Activated B cell treated with CpG ODN at 0.5 μM for 24 hours (primary cell): ENCODE results near the gene RAB17. TPM values are rescaled to one million over a fixed set of nuclear protein-coding genes. Genes with fewer than 3 reads are reported as not detected.

Experiments used
- ATAC-seq: fragments of 200-7000 bp; cut with Tn5 transposase; one replicate; pipeline ENCODE4 v1.10.0; 2021; ENCODE audit warnings: low read depth, mild to moderate bottlenecking, moderate library complexity
- CTCF ChIA-PET: fragments of 350-600 bp; sonication (Branson Sonifier 250); formaldehyde crosslinking; loops from one replicate; lab custom pipeline; 2021; ENCODE audit warnings: antibody characterized with exemption; lab: Charles Lee
- POLR2A ChIA-PET: fragments of 350-600 bp; sonication (Branson Sonifier 250); formaldehyde crosslinking; loops from one replicate; lab custom pipeline; 2021; ENCODE audit warnings: antibody characterized with exemption; lab: Charles Lee
- DNase-seq: peaks from one replicate; pipeline ENCODE4 v3.0.0; 2022
- H3K27ac Mint-ChIP-seq: one replicate; pipeline ENCODE4 v1.8.0; 2020; ENCODE audit warnings: mixed read lengths
- H3K27me3 Mint-ChIP-seq: one replicate; pipeline ENCODE4 v1.8.0; 2021; ENCODE audit warnings: mixed read lengths
- H3K36me3 Mint-ChIP-seq: one replicate; pipeline ENCODE4 v1.8.0; 2021; ENCODE audit warnings: low read depth, mixed read lengths
- H3K4me1 Mint-ChIP-seq: one replicate; pipeline ENCODE4 v1.8.0; 2021; ENCODE audit warnings: mixed read lengths
- H3K4me3 Mint-ChIP-seq: one replicate; pipeline ENCODE4 v1.8.0; 2020; ENCODE audit warnings: mild to moderate bottlenecking, mixed read lengths
- H3K9me3 Mint-ChIP-seq: one replicate; pipeline ENCODE4 v1.8.0; 2020; ENCODE audit warnings: mixed read lengths
- intact Hi-C: fragments of 100-400 bp; cut with micrococcal nuclease; formaldehyde crosslinking; loops from one replicate; pipeline ENCODE4 v1.15.1; 2024
- total RNA-seq: library from RNA; stranded (reverse); gene quantifications from 2 replicates; pipeline ENCODE4 v1.2.3, GENCODE V29; 2022
- TF ChIP-seq, protein P1 (sequence below): fragments of 200-600 bp; IDR thresholded peaks from one replicate; pipeline ENCODE4 v1.8.0; 2022; ENCODE audit warnings: antibody characterized with exemption, mild to moderate bottlenecking

Gene RAB17
- total RNA-seq, 1 donor from 2014 or later = not detected

GRCh38 chr2:237564526-237565131, 25.9 kb downstream of the RAB17 start:
- Mint-ChIP-seq H3K36me3 (no peaks in the 10 kb centered on the region), H3K4me1 (no peaks in the 10 kb centered on the region), H3K27me3 (peaks cover 14% of the 10 kb centered on the region), H3K27ac (no peak overlapping the region), H3K9me3 (peaks cover 3% of the 10 kb centered on the region), H3K4me3 (no peak overlapping the region)
- intact Hi-C loops = no loop called here
- TF ChIP-seq, protein P1, sequence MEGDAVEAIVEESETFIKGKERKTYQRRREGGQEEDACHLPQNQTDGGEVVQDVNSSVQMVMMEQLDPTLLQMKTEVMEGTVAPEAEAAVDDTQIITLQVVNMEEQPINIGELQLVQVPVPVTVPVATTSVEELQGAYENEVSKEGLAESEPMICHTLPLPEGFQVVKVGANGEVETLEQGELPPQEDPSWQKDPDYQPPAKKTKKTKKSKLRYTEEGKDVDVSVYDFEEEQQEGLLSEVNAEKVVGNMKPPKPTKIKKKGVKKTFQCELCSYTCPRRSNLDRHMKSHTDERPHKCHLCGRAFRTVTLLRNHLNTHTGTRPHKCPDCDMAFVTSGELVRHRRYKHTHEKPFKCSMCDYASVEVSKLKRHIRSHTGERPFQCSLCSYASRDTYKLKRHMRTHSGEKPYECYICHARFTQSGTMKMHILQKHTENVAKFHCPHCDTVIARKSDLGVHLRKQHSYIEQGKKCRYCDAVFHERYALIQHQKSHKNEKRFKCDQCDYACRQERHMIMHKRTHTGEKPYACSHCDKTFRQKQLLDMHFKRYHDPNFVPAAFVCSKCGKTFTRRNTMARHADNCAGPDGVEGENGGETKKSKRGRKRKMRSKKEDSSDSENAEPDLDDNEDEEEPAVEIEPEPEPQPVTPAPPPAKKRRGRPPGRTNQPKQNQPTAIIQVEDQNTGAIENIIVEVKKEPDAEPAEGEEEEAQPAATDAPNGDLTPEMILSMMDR = no peak
- ATAC-seq = no peak
- DNase-seq = no peak
- ChIA-PET POLR2A (no interaction called here), CTCF (interaction anchor here (1.0 kb wide), 1 partner anchor 190 kb away, joined by 3 read pairs; no protein-coding TSS in a partner anchor)

- TF ChIP-seq, protein P1 = no peak
- POLR2A ChIA-PET = no interaction called here
- ATAC-seq (no peak), DNase-seq (no peak)
- no peak overlapping the region for H3K27ac Mint-ChIP-seq
- intact Hi-C loops = no loop called here
- no peaks in the 10 kb centered on the region for H3K36me3 Mint-ChIP-seq
- H3K4me1 Mint-ChIP-seq = no peaks in the 10 kb centered on the region
- H3K4me3 Mint-ChIP-seq = no peak overlapping the region
- H3K9me3 Mint-ChIP-seq = peaks cover under 1% of the 10 kb centered on the region
- CTCF ChIA-PET = interaction anchor here (1.3 kb wide), 1 partner anchor 51 kb away, joined by 4 read pairs; no protein-coding TSS in a partner anchor
- H3K27me3 Mint-ChIP-seq = peaks cover 14% of the 10 kb centered on the region
Observed at GRCh38 chr2:237563816-237564215, 26.7 kb downstream of the RAB17 start.

DNA sequence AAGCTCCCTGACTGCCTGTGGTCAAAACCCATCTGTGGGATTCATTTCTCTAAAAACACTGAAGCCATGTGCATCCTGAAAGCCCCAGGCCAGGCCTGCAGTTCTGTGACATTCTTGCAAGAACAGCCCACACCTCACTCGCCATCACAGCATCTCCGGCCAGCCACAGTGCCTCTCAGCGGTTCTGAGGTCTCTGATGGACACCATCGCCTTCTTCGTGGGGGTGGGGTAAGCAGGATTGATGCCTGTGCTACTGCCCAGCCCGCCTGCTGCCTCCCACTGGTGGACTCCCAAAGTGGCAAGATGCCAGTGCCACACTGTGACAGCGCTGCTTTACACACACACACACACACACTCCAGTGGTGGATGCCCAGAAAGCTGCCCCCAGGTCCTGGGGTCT, 29.3 kb downstream of the RAB17 start:
- DNase-seq (no peak), ATAC-seq (no peak)
- Mint-ChIP-seq H3K27ac (no peak overlapping the region), H3K27me3 (peaks cover 16% of the 10 kb centered on the region), H3K4me3 (no peak overlapping the region), H3K9me3 (peaks cover 2% of the 10 kb centered on the region), H3K36me3 (no peaks in the 10 kb centered on the region), H3K4me1 (no peaks in the 10 kb centered on the region)
- ChIA-PET CTCF (interaction anchor here (1.4 to 1.8 kb wide), 2 partner anchors 10 to 11 kb away, joined by 4 read pairs; no protein-coding TSS in a partner anchor), POLR2A (no interaction called here)
- intact Hi-C loops = no loop called here
- TF ChIP-seq, protein P1 = no peak

DNA sequence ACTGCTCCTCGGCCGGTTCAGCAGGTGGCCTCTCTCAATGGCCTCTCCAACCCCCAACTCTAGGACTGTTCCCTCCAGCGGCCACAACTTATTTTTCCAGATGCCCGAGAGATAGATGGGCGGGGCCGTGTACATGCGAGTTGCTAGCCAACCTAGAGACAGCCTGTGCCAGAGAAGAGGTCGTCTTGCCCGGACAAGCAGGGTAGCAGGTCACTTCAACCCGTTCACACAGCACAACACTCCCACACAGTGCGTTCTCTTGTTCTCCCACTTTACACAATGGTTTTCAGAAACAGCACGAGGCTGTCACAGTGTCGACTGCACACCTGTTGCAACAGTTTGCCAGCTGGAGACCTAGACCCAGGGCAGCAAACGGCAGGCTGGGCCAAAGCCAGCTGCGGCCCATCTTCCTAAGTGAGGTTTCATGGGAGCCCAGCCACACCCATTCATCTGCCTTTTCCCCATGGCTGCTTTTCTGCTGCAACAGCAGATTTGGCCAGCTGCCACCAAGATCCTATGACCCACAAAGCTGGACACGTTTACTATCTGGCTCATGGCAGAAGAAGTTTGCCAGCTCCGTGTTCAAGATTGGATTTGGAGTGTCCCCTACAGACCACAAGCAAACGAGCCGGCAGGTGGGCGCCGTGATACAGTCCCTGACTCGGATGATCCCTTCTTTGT, 31.4 kb downstream of the RAB17 start:
- H3K4me1 Mint-ChIP-seq = no peaks in the 10 kb centered on the region
- peaks cover 8% of the 10 kb centered on the region for H3K9me3 Mint-ChIP-seq
- intact Hi-C loops = no loop called here
- no peak overlapping the region for H3K27ac Mint-ChIP-seq
- ChIA-PET POLR2A (no interaction called here), CTCF (no interaction called here)
- H3K4me3 Mint-ChIP-seq = no peak overlapping the region
- ATAC-seq = no peak
- no peak for DNase-seq
- TF ChIP-seq, protein P1 = no peak
- no peaks in the 10 kb centered on the region for H3K36me3 Mint-ChIP-seq
- peaks cover 16% of the 10 kb centered on the region for H3K27me3 Mint-ChIP-seq

DNA sequence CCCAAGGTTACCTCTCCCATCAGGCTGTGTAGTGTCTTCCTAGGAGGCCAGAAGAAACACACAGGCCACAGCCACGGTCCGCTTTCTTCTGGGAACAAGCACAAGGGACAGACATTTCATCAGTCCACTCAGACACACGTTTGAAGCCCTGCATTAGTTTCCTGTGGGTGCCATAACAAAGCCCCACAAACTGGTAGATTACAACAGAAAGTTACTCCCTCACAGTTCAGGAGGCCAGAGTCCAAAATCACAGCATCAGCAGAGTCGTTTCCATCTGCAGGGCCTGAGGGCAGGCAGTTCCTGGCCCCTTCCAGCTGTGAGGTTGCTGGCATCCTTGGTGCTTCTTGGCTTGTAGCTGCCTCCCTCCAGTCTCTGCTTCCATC, 32.9 kb downstream of the RAB17 start:
- TF ChIP-seq, protein P1 = no peak
- no peak overlapping the region for H3K27ac Mint-ChIP-seq
- peaks cover 14% of the 10 kb centered on the region for H3K9me3 Mint-ChIP-seq
- H3K27me3 Mint-ChIP-seq = peaks cover 19% of the 10 kb centered on the region
- intact Hi-C loops = no loop called here
- ChIA-PET POLR2A (no interaction called here), CTCF (no interaction called here)
- no peaks in the 10 kb centered on the region for H3K36me3 Mint-ChIP-seq
- ATAC-seq (no peak), DNase-seq (no peak)
- no peaks in the 10 kb centered on the region for H3K4me1 Mint-ChIP-seq
- H3K4me3 Mint-ChIP-seq = no peak overlapping the region
